BE2C (cell line): Measurements from ENCODE around the gene PTPRN2.

Source experiments
- DNase-seq: peaks from one replicate; pipeline ENCODE4 v3.0.0-alpha.2; 2020
- H3K27me3 ChIP-seq: fragments of 250-450 bp; sonication (Bioruptor Pico); 2 replicates; pipeline ENCODE4 v1.5.1; 2020; ENCODE audit warnings: mild to moderate bottlenecking
- H3K36me3 ChIP-seq: fragments of 250-450 bp; sonication (Bioruptor Pico); 2 replicates; pipeline ENCODE4 v1.5.1; 2020; ENCODE audit warnings: mild to moderate bottlenecking
- H3K4me1 ChIP-seq: fragments of 250-450 bp; sonication (Bioruptor Pico); 2 replicates; pipeline ENCODE4 v1.5.1; 2020
- H3K4me3 ChIP-seq: 2 replicates; pipeline ENCODE4 v1.5.1; 2011; ENCODE audit warnings: low read depth, low read length
- H3K9me3 ChIP-seq: fragments of 250-450 bp; sonication (Bioruptor Pico); 2 replicates; pipeline ENCODE4 v1.5.1; 2020
- CTCF ChIP-seq: IDR thresholded peaks from 2 replicates; pipeline ENCODE4 v1.5.1; 2012; ENCODE audit warnings: mild to moderate bottlenecking, low read depth, low read length

The PTPRN2 gene

GRCh38 chr7:157801971-157802675 lies 785.5 kb downstream of the PTPRN2 start:
- Histone ChIP-seq H3K4me1 (no peaks in the 10 kb centered on the region), H3K27me3 (no peaks in the 10 kb centered on the region), H3K4me3 (no peak overlapping the region), H3K36me3 (no peaks in the 10 kb centered on the region), H3K9me3 (no peaks in the 10 kb centered on the region)
- no peak for DNase-seq
- no peak for TF ChIP-seq CTCF

GRCh38 chr7:157801113-157801512 lies 786.5 kb downstream of the PTPRN2 start:
- H3K4me1 ChIP-seq, result no peaks in the 10 kb centered on the region
- H3K27me3 ChIP-seq, result no peaks in the 10 kb centered on the region
- H3K4me3 ChIP-seq, result no peak overlapping the region
- no peak for DNase-seq
- TF ChIP-seq CTCF, result no peak
- no peaks in the 10 kb centered on the region for H3K9me3 ChIP-seq
- H3K36me3 ChIP-seq, result no peaks in the 10 kb centered on the region

GRCh38 chr7:157800281-157800680 lies 787.3 kb downstream of the PTPRN2 start:
- TF ChIP-seq CTCF, result no peak
- no peaks in the 10 kb centered on the region for H3K9me3 ChIP-seq
- no peak overlapping the region for H3K4me3 ChIP-seq
- H3K27me3 ChIP-seq, result no peaks in the 10 kb centered on the region
- no peak for DNase-seq
- H3K36me3 ChIP-seq, result no peaks in the 10 kb centered on the region
- H3K4me1 ChIP-seq, result no peaks in the 10 kb centered on the region

GRCh38 chr7:157799076-157799685 lies 788.4 kb downstream of the PTPRN2 start:
- Histone ChIP-seq H3K4me1 (no peaks in the 10 kb centered on the region), H3K36me3 (no peaks in the 10 kb centered on the region), H3K4me3 (no peak overlapping the region), H3K27me3 (no peaks in the 10 kb centered on the region), H3K9me3 (no peaks in the 10 kb centered on the region)
- TF ChIP-seq CTCF, result no peak
- DNase-seq, result no peak

GRCh38 chr7:157797361-157797760 lies 790.3 kb downstream of the PTPRN2 start:
- Histone ChIP-seq H3K4me3 (no peak overlapping the region), H3K9me3 (no peaks in the 10 kb centered on the region), H3K36me3 (no peaks in the 10 kb centered on the region), H3K27me3 (no peaks in the 10 kb centered on the region), H3K4me1 (no peaks in the 10 kb centered on the region)
- DNase-seq, result no peak
- no peak for TF ChIP-seq CTCF

- H3K4me3 ChIP-seq, result no peak overlapping the region
- H3K36me3 ChIP-seq, result no peaks in the 10 kb centered on the region
- H3K9me3 ChIP-seq, result no peaks in the 10 kb centered on the region
- no peak for TF ChIP-seq CTCF
- no peak for DNase-seq
- no peaks in the 10 kb centered on the region for H3K4me1 ChIP-seq
- H3K27me3 ChIP-seq, result no peaks in the 10 kb centered on the region
Measured at GRCh38 chr7:157796846-157797245, 790.8 kb downstream of the PTPRN2 start.
